Lung (tissue), 12 donors: ENCODE data around the gene NARF. TPM values are rescaled to one million over a fixed set of nuclear protein-coding genes. Genes with fewer than 3 reads are reported as not detected.
"Not testable (repeated sequence)": the region's sequence is repeated elsewhere in the genome, so short reads cannot be mapped to it uniquely, and the experiment has no call there.

Source experiments
- ATAC-seq: fragments of 200-7000 bp; cut with Tn5 transposase; one replicate; pipeline ENCODE4 v1.9.1; 2020; ENCODE audit warnings: moderate number of reproducible peaks; ENCODE audit not compliant: insufficient read depth, low FRiP score
- DNase-seq, 3 donors: peaks; one replicate each; pipeline ENCODE4 v3.0.0-alpha.2; 2013 to 2017
- H3K27ac ChIP-seq, 2 donors: one replicate each; pipeline ENCODE4 v1.5.1; 2013; ENCODE audit warnings: mild to moderate bottlenecking in 2 of 2, moderate library complexity in 2 of 2, control low read depth in 1 of 2, inconsistent platforms in 1 of 2, low read depth in 1 of 2, low read length in 1 of 2
- H3K27me3 ChIP-seq, 3 donors: one replicate each; pipeline ENCODE4 v1.5.1; 2013; ENCODE audit warnings: low read length in 2 of 3; ENCODE audit not compliant: control insufficient read depth in 3 of 3, insufficient read depth in 3 of 3
- H3K36me3 ChIP-seq, 4 donors: one replicate each; pipeline ENCODE4 v1.5.1; 2013; ENCODE audit warnings: low read length in 4 of 4, mild to moderate bottlenecking in 1 of 4, moderate library complexity in 1 of 4; ENCODE audit not compliant: control insufficient read depth in 4 of 4, insufficient read depth in 4 of 4
- H3K4me1 ChIP-seq, 5 donors: one replicate each; pipeline ENCODE4 v1.5.1; 2013; ENCODE audit warnings: low read length in 5 of 5, mild to moderate bottlenecking in 2 of 5, moderate library complexity in 1 of 5; ENCODE audit not compliant: control insufficient read depth in 5 of 5, insufficient read depth in 5 of 5
- H3K4me3 ChIP-seq: one replicate; pipeline ENCODE4 v1.5.1; 2013; ENCODE audit warnings: mild to moderate bottlenecking, control low read depth, moderate library complexity
- H3K9ac ChIP-seq, 2 donors: one replicate each; pipeline ENCODE4 v1.5.1; 2013; ENCODE audit warnings: low read length in 2 of 2, control low read depth in 1 of 2; ENCODE audit not compliant: insufficient read depth in 1 of 2
- H3K9me3 ChIP-seq, 4 donors: one replicate each; pipeline ENCODE4 v1.5.1; 2013; ENCODE audit warnings: low read length in 3 of 4, mild to moderate bottlenecking in 1 of 4, moderate library complexity in 1 of 4; ENCODE audit not compliant: control insufficient read depth in 4 of 4, insufficient read depth in 3 of 4
- WGBS, 2 donors: extraction: QIAGEN DNeasy Blood & Tissue Kit; methylation state at CpG; one replicate each; pipeline ENCODE4 v1.1.7; 2013; 5-methylcytosine and 5-hydroxymethylcytosine counted together
- polyA plus RNA-seq, 2 donors: library from polyadenylated mRNA; stranded (reverse); fragments of 200-250 nt; gene quantifications; one replicate each; pipeline ENCODE4 v1.2.1, GENCODE V29; 2013
- total RNA-seq, 2 donors: library from RNA; depleted of rRNA in 1 of 2; stranded (reverse); fragments of >200 nt in 1 of 2; gene quantifications; one replicate each; pipeline ENCODE4 v1.2.1, GENCODE V29; 2014 to 2021
- TF ChIP-seq, protein P1 (sequence below): IDR thresholded peaks from 2 replicates; pipeline ENCODE4 v1.5.1; 2012; ENCODE audit warnings: mild to moderate bottlenecking; ENCODE audit errors: control extremely low read depth, extremely low read depth
- donor health status: control.
- donor health status: control.
- donor health status: Bipolar disorder and iron deficiency.
- donor health status: healthy.
- donor health status: DM: yes; HTN: yes; CAD: no.

The NARF gene
- total and polyA plus RNA-seq, 4 donors, result 54.7 to 60.1 (median 58.7) TPM

DNA sequence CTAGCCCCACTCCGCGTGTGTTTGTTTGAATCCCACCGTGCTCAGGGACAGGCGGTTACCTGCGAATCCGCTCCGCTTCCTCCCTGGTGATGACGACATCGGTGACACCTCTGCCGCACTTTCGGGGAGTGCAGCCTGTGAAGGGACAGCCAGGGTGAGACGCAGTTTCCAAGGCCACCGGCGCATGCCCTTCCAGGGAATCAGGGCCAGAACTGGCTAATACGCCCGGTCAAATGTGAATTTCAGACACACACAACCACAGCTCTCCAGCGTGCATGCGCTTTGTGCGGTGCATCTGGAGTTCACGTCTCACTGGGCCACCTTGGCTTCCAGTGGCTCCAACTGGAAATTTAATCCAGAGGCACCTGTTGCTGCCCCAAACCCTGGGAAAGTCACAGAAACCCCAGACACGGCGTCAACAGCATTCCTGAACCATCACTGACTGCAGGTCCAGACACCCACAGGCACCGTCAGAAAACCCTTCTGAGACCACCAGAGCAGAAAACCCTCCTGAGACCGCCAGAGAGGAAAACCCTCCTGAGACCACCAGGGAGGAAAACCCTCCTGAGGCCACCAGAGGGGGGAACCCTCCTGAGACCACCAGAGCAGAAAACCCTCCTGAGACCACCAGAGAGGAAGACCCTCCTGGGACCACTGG is 47.0 kb upstream of the NARF start:
- 96 to 97% methylated on average over 24 of the region's 24 CpGs for WGBS, 2 donors
- H3K9ac ChIP-seq, result no peak overlapping the region
- H3K4me1 ChIP-seq, result peaks cover 0 to 4% (median 0%) of the 10 kb centered on the region in 5 donors
- no peak overlapping the region for H3K27ac ChIP-seq
- no peak overlapping the region for H3K4me3 ChIP-seq
- DNase-seq, result no peak
- no peak for ATAC-seq
- H3K9me3 ChIP-seq, result no peaks in the 10 kb centered on the region
- H3K27me3 ChIP-seq, result no peaks in the 10 kb centered on the region
- TF ChIP-seq, protein P1, sequence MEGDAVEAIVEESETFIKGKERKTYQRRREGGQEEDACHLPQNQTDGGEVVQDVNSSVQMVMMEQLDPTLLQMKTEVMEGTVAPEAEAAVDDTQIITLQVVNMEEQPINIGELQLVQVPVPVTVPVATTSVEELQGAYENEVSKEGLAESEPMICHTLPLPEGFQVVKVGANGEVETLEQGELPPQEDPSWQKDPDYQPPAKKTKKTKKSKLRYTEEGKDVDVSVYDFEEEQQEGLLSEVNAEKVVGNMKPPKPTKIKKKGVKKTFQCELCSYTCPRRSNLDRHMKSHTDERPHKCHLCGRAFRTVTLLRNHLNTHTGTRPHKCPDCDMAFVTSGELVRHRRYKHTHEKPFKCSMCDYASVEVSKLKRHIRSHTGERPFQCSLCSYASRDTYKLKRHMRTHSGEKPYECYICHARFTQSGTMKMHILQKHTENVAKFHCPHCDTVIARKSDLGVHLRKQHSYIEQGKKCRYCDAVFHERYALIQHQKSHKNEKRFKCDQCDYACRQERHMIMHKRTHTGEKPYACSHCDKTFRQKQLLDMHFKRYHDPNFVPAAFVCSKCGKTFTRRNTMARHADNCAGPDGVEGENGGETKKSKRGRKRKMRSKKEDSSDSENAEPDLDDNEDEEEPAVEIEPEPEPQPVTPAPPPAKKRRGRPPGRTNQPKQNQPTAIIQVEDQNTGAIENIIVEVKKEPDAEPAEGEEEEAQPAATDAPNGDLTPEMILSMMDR, result no peak
- peaks cover 0 to 19% (median 0%) of the 10 kb centered on the region in 4 donors for H3K36me3 ChIP-seq

DNA sequence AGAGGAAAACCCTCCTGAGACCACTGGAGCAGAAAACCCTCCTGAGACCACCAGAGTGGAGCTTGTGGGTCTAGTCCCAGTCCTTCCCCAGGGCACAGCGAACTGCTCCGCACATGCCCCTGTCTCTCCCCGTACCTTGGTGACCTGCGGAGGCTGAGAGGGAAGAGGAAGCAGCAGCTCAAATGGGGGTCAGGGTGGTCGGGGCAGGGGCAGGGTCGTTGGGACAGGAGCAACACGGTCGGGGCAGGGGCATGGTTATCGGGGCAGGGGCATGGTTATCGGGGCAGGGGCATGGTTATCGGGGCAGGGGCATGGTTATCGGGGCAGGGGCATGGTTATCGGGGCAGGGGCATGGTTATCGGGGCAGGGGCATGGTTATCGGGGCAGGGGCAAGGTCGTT is 46.5 kb upstream of the NARF start:
- not testable (repeated sequence) for H3K9ac ChIP-seq, DNase-seq, H3K4me1 ChIP-seq, ATAC-seq, H3K4me3 ChIP-seq, H3K27ac ChIP-seq, H3K9me3 ChIP-seq, H3K27me3 ChIP-seq
- 95% methylated on average over 15 to 16 of the region's 16 CpGs for WGBS, 2 donors
- H3K36me3 ChIP-seq, result peaks cover 0 to 19% (median 0%) of the 10 kb centered on the region in 4 donors

DNA sequence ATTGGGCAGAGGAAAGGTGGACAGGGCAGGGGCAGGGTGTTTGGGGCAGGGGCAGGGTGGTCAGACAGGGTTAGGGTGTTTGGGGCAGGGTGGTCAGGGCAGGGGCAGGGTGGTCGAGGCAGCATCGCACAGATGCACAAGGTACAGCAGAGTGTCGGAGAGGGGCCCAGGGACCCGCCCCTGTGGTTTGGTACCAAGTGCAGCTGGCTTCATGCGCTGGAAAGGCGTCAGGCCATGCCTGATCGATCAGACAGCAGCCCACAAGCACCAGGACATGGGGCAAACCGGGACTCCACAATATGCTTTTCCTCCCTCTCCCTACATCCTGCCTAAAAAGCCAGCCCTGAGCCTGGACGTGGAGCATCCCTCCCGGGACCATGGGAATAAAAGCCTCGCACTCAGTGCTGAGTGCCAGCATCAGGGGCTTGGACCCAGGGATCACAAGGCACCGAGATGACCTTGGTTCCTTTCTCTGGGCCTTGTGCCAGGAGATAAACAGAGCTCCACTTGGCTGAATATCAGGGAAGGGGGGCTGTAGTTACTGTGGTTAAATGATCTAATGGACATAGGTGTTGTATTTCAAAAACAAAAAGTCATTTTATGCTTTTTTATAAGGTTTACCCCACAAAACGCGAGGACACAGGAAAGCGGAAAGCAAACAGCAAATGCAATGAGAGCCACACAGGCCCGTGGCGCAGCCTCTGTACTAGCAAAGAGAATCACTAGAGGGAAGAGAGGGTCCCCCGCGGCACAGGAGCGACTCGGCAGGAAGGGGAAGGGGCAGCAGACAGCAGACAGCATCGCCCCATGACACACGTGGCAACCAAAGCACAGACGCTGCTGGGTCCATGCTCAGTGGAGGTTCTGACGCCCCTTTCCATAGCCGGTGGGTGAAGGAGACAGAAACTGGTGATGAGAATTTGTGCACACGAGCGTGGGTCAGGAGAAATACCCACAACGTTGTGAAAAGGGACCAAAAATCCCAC is 45.7 kb upstream of the NARF start:
- Histone ChIP-seq H3K4me1 (peaks cover 0 to 7% (median 3%) of the 10 kb centered on the region in 5 donors), H3K4me3 (no peak overlapping the region), H3K27me3 (no peaks in the 10 kb centered on the region), H3K9me3 (no peaks in the 10 kb centered on the region), H3K36me3 (peaks cover 0 to 16% (median 0%) of the 10 kb centered on the region in 4 donors), H3K9ac (no peak overlapping the region), H3K27ac (no peak overlapping the region)
- TF ChIP-seq, protein P1, result no peak
- ATAC-seq, result no peak
- 89 to 91% methylated on average over 29 of the region's 29 CpGs for WGBS, 2 donors
- DNase-seq, result no peak
